HEK293 (cell line): Measurements from ENCODE around the gene DPF3.

Experiments used
- BCL11B ChIP-seq: fragments of 450-650 bp; formaldehyde crosslinking; IDR thresholded peaks from 2 replicates; pipeline ENCODE4 v1.5.1; 2016; ENCODE audit warnings: low read depth, missing biosample characterization, missing genetic modification characterization
- HOXD13 ChIP-seq: sonication (generic); formaldehyde crosslinking; IDR thresholded peaks from 2 replicates; pipeline ENCODE4 v1.8.0; 2022; ENCODE audit warnings: missing genetic modification reagents, borderline replicate concordance
- OSR2 ChIP-seq: fragments of 450-650 bp; formaldehyde crosslinking; IDR thresholded peaks from 2 replicates; pipeline ENCODE4 v1.5.1; 2016; ENCODE audit warnings: missing biosample characterization, missing genetic modification characterization
- REST ChIP-seq: fragments of 450-650 bp; formaldehyde crosslinking; IDR thresholded peaks from 2 replicates; pipeline ENCODE4 v1.5.1; 2016; ENCODE audit warnings: missing biosample characterization, missing genetic modification characterization
- YY2 ChIP-seq: fragments of 450-650 bp; formaldehyde crosslinking; IDR thresholded peaks from 2 replicates; pipeline ENCODE4 v1.5.1; 2016; ENCODE audit warnings: missing biosample characterization, missing genetic modification characterization
- ZBTB17 ChIP-seq: fragments of 450-650 bp; formaldehyde crosslinking; IDR thresholded peaks from 2 replicates; pipeline ENCODE4 v1.5.1; 2016; ENCODE audit warnings: missing biosample characterization, missing genetic modification characterization
- ZFHX2 ChIP-seq: fragments of 450-650 bp; formaldehyde crosslinking; conservative IDR thresholded peaks from 2 replicates; pipeline ENCODE4 v1.5.1; 2016; ENCODE audit warnings: missing biosample characterization, missing genetic modification characterization
- ZNF10 ChIP-seq: fragments of 450-650 bp; formaldehyde crosslinking; IDR thresholded peaks from 2 replicates; pipeline ENCODE4 v1.5.1; 2017; ENCODE audit warnings: missing biosample characterization, missing genetic modification characterization
- ZNF211 ChIP-seq: fragments of 450-650 bp; formaldehyde crosslinking; IDR thresholded peaks from 2 replicates; pipeline ENCODE4 v1.5.1; 2016; ENCODE audit warnings: low read depth, missing biosample characterization, missing genetic modification characterization
- ZNF23 ChIP-seq: fragments of 450-650 bp; formaldehyde crosslinking; IDR thresholded peaks from 2 replicates; pipeline ENCODE4 v1.5.1; 2016; ENCODE audit warnings: missing biosample characterization, missing genetic modification characterization, borderline replicate concordance
- ZNF302 ChIP-seq: fragments of 450-650 bp; formaldehyde crosslinking; IDR thresholded peaks from 2 replicates; pipeline ENCODE4 v1.5.1; 2016; ENCODE audit warnings: missing biosample characterization, missing genetic modification characterization, low read depth
- ZNF311 ChIP-seq: fragments of 450-650 bp; formaldehyde crosslinking; IDR thresholded peaks from 2 replicates; pipeline ENCODE4 v1.5.1; 2017; ENCODE audit warnings: missing biosample characterization, missing genetic modification characterization, borderline replicate concordance
- ZNF341 ChIP-seq: fragments of 450-650 bp; formaldehyde crosslinking; IDR thresholded peaks from 2 replicates; pipeline ENCODE4; 2016; ENCODE audit warnings: low read depth, missing biosample characterization, missing genetic modification characterization
- ZNF488 ChIP-seq: fragments of 450-650 bp; formaldehyde crosslinking; IDR thresholded peaks from 2 replicates; pipeline ENCODE4 v1.5.1; 2016; ENCODE audit warnings: missing biosample characterization, missing genetic modification characterization
- ZNF555 ChIP-seq: fragments of 450-650 bp; formaldehyde crosslinking; conservative IDR thresholded peaks from 2 replicates; pipeline ENCODE4 v1.5.1; 2017; ENCODE audit warnings: missing biosample characterization, mild to moderate bottlenecking, missing genetic modification characterization, inconsistent platforms
- ZNF621 ChIP-seq: fragments of 450-650 bp; formaldehyde crosslinking; IDR thresholded peaks from 2 replicates; pipeline ENCODE4 v1.5.1; 2017; ENCODE audit warnings: missing biosample characterization, missing genetic modification characterization
- ZNF654 ChIP-seq: fragments of 450-650 bp; formaldehyde crosslinking; IDR thresholded peaks from 2 replicates; pipeline ENCODE4 v1.5.1; 2016; ENCODE audit warnings: low read depth, missing biosample characterization, missing genetic modification characterization
- ZNF670 ChIP-seq: fragments of 450-650 bp; formaldehyde crosslinking; IDR thresholded peaks from 2 replicates; pipeline ENCODE4 v1.5.1; 2016; ENCODE audit warnings: missing biosample characterization, missing genetic modification characterization, low read depth
- ZNF830 ChIP-seq: fragments of 450-650 bp; IDR thresholded peaks from 2 replicates; pipeline ENCODE4 v1.5.0; 2018; ENCODE audit warnings: missing biosample characterization, missing genetic modification characterization, low read depth, mild to moderate bottlenecking, moderate library complexity
- ZNF843 ChIP-seq: fragments of 450-650 bp; formaldehyde crosslinking; IDR thresholded peaks from 2 replicates; pipeline ENCODE4 v1.5.1; 2016; ENCODE audit warnings: missing biosample characterization, missing genetic modification characterization
- ZSCAN16 ChIP-seq: fragments of 450-650 bp; formaldehyde crosslinking; IDR thresholded peaks from 2 replicates; pipeline ENCODE4 v1.5.1; 2016; ENCODE audit warnings: missing biosample characterization, missing genetic modification characterization
- TF ChIP-seq, protein P1 (sequence below): fragments of 450-650 bp; formaldehyde crosslinking; IDR thresholded peaks from 2 replicates; pipeline ENCODE4 v1.5.1; 2016; ENCODE audit warnings: missing biosample characterization, missing genetic modification characterization, borderline replicate concordance
- TF ChIP-seq, protein P2 (sequence below): fragments of 450-650 bp; formaldehyde crosslinking; IDR thresholded peaks from 2 replicates; pipeline ENCODE4; 2016; ENCODE audit warnings: missing biosample characterization, missing genetic modification characterization
- TF ChIP-seq, protein P3 (sequence below): fragments of 450-650 bp; formaldehyde crosslinking; IDR thresholded peaks from 2 replicates; pipeline ENCODE4 v1.5.1; 2016; ENCODE audit warnings: missing biosample characterization, missing genetic modification characterization
- TF ChIP-seq, protein P4 (sequence below): fragments of 450-650 bp; formaldehyde crosslinking; IDR thresholded peaks from 2 replicates; pipeline ENCODE4 v1.5.1; 2016; ENCODE audit warnings: missing biosample characterization, missing genetic modification characterization

Gene DPF3

DNA sequence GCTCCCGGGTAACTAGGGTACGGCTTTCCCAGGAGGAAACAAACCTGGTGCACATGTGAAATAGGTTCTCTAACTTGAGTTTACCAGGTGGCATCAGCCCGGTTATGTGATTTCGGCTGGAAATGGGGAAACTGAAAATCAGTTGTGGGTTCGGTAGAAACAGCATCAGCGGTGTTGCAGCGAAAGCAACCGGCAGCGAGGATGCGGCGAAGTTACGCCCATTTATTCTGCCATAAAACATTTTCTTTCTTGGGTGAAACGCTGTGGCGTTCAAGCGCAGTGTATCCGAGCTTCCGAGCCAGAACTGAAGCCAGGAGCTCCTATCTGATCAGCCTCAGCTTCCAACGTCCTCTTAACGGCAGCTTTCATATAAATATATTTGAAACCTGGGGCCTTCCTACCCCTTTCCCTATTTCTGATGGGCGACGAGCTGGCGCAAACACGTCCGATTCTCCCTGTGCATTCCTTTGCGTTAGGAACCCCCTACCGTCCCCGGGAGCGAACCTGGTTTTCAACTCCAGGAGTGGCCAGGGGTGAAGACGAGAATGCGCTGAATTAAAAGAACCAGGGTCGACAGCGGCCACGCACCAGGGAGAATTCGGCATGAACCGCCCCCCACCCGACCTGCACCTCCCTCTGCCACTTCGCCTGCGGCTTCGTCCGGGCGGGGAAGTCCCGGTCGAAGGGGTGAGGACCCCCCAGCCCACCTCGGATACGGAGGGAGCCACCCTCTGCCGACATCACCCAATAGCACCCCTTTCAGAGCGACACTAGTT is 1.6 kb downstream of the DPF3 start (continued):
- TF ChIP-seq, protein P1, sequence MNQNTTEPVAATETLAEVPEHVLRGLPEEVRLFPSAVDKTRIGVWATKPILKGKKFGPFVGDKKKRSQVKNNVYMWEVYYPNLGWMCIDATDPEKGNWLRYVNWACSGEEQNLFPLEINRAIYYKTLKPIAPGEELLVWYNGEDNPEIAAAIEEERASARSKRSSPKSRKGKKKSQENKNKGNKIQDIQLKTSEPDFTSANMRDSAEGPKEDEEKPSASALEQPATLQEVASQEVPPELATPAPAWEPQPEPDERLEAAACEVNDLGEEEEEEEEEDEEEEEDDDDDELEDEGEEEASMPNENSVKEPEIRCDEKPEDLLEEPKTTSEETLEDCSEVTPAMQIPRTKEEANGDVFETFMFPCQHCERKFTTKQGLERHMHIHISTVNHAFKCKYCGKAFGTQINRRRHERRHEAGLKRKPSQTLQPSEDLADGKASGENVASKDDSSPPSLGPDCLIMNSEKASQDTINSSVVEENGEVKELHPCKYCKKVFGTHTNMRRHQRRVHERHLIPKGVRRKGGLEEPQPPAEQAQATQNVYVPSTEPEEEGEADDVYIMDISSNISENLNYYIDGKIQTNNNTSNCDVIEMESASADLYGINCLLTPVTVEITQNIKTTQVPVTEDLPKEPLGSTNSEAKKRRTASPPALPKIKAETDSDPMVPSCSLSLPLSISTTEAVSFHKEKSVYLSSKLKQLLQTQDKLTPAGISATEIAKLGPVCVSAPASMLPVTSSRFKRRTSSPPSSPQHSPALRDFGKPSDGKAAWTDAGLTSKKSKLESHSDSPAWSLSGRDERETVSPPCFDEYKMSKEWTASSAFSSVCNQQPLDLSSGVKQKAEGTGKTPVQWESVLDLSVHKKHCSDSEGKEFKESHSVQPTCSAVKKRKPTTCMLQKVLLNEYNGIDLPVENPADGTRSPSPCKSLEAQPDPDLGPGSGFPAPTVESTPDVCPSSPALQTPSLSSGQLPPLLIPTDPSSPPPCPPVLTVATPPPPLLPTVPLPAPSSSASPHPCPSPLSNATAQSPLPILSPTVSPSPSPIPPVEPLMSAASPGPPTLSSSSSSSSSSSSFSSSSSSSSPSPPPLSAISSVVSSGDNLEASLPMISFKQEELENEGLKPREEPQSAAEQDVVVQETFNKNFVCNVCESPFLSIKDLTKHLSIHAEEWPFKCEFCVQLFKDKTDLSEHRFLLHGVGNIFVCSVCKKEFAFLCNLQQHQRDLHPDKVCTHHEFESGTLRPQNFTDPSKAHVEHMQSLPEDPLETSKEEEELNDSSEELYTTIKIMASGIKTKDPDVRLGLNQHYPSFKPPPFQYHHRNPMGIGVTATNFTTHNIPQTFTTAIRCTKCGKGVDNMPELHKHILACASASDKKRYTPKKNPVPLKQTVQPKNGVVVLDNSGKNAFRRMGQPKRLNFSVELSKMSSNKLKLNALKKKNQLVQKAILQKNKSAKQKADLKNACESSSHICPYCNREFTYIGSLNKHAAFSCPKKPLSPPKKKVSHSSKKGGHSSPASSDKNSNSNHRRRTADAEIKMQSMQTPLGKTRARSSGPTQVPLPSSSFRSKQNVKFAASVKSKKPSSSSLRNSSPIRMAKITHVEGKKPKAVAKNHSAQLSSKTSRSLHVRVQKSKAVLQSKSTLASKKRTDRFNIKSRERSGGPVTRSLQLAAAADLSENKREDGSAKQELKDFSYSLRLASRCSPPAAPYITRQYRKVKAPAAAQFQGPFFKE (tag by site-specific recombination) = no peak
- TF ChIP-seq ZNF211 (tag by site-specific recombination) = no peak
- TF ChIP-seq ZFHX2 (tag by site-specific recombination) = no peak
- TF ChIP-seq ZNF555 (tag by site-specific recombination) = no peak
- TF ChIP-seq ZNF830 (tag by site-specific recombination) = no peak
- peak; percentile 92 for TF ChIP-seq ZNF341 (tag by site-specific recombination)
- no peak for TF ChIP-seq HOXD13
- no peak for TF ChIP-seq REST
- TF ChIP-seq ZNF10 (tag by site-specific recombination) = no peak
- TF ChIP-seq BCL11B (tag by site-specific recombination) = no peak
- TF ChIP-seq, protein P2, sequence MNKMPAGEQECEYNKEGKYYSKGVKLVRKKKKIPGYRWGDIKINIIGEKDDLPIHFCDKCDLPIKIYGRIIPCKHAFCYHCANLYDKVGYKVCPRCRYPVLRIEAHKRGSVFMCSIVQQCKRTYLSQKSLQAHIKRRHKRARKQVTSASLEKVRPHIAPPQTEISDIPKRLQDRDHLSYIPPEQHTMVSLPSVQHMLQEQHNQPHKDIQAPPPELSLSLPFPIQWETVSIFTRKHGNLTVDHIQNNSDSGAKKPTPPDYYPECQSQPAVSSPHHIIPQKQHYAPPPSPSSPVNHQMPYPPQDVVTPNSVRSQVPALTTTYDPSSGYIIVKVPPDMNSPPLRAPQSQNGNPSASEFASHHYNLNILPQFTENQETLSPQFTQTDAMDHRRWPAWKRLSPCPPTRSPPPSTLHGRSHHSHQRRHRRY (tag by site-specific recombination) = no peak
- TF ChIP-seq OSR2 (tag by site-specific recombination) = no peak
- TF ChIP-seq ZNF843 (tag by site-specific recombination) = no peak
- no peak for TF ChIP-seq ZNF23 (tag by site-specific recombination)
- TF ChIP-seq ZNF621 (tag by site-specific recombination) = no peak
- no peak for TF ChIP-seq ZNF311 (tag by site-specific recombination)
- TF ChIP-seq ZNF488 (tag by site-specific recombination) = no peak
- no peak for TF ChIP-seq YY2 (tag by site-specific recombination)
- TF ChIP-seq ZSCAN16 = no peak
- TF ChIP-seq ZNF654 (tag by site-specific recombination) = no peak
- TF ChIP-seq ZNF670 (tag by site-specific recombination) = no peak
- TF ChIP-seq, protein P3, sequence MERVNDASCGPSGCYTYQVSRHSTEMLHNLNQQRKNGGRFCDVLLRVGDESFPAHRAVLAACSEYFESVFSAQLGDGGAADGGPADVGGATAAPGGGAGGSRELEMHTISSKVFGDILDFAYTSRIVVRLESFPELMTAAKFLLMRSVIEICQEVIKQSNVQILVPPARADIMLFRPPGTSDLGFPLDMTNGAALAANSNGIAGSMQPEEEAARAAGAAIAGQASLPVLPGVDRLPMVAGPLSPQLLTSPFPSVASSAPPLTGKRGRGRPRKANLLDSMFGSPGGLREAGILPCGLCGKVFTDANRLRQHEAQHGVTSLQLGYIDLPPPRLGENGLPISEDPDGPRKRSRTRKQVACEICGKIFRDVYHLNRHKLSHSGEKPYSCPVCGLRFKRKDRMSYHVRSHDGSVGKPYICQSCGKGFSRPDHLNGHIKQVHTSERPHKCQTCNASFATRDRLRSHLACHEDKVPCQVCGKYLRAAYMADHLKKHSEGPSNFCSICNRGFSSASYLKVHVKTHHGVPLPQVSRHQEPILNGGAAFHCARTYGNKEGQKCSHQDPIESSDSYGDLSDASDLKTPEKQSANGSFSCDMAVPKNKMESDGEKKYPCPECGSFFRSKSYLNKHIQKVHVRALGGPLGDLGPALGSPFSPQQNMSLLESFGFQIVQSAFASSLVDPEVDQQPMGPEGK (tag by site-specific recombination) = no peak; the same call in none of the 2 replicates
- no peak for TF ChIP-seq ZNF302 (tag by site-specific recombination)
- TF ChIP-seq, protein P4, sequence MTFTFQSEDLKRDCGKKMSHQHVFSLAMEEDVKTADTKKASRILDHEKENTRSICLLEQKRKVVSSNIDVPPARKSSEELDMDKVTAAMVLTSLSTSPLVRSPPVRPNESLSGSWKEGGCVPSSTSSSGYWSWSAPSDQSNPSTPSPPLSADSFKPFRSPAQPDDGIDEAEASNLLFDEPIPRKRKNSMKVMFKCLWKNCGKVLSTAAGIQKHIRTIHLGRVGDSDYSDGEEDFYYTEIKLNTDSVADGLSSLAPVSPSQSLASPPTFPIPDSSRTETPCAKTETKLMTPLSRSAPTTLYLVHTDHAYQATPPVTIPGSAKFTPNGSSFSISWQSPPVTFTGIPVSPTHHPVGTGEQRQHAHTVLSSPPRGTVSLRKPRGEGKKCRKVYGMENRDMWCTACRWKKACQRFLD (tag by site-specific recombination) = no peak
- TF ChIP-seq ZBTB17 = no peak
